GM18907 (cell line): ENCODE results near the gene RABL6.
"Not testable (repeated sequence)": the region's sequence is repeated elsewhere in the genome, so short reads cannot be mapped to it uniquely, and the experiment has no call there.

Experiments
- ATAC-seq: cut with Tn5 transposase; IDR thresholded peaks from one replicate; pipeline ENCODE4 v1.9.1; 2021; ENCODE audit warnings: mild to moderate bottlenecking, moderate library complexity; ENCODE audit not compliant: unreplicated experiment

RABL6 gene

GRCh38 chr9:136856079-136856476 lies 48.3 kb downstream of the RABL6 start:
- ATAC-seq = no peak

- no peak for ATAC-seq
Measured at GRCh38 chr9:136856541-136857141, 48.9 kb downstream of the RABL6 start.

GRCh38 chr9:136857166-136857565 lies 49.4 kb downstream of the RABL6 start:
- ATAC-seq = no peak

GRCh38 chr9:136857581-136858412 lies 50.0 kb downstream of the RABL6 start:
- no peak for ATAC-seq

- ATAC-seq = no peak
Measured at GRCh38 chr9:136858452-136858843, 50.7 kb downstream of the RABL6 start.

- no peak for ATAC-seq
Measured at GRCh38 chr9:136858844-136859757, 51.4 kb downstream of the RABL6 start.

GRCh38 chr9:136860529-136860928 lies 52.8 kb downstream of the RABL6 start:
- no peak for ATAC-seq

- no peak for ATAC-seq
Measured at GRCh38 chr9:136860933-136861873, 53.5 kb downstream of the RABL6 start.

GRCh38 chr9:136861874-136862457 lies 54.2 kb downstream of the RABL6 start:
- no peak for ATAC-seq

- ATAC-seq = no peak
Measured at GRCh38 chr9:136862849-136863622, 55.3 kb downstream of the RABL6 start.

GRCh38 chr9:136863623-136864273 lies 56.0 kb downstream of the RABL6 start:
- no peak for ATAC-seq

GRCh38 chr9:136865041-136865767 lies 57.5 kb downstream of the RABL6 start:
- no peak for ATAC-seq

- no peak for ATAC-seq
Measured at GRCh38 chr9:136865768-136866103, 58.0 kb downstream of the RABL6 start.

GRCh38 chr9:136866898-136867421 lies 59.2 kb downstream of the RABL6 start:
- not testable (repeated sequence) for ATAC-seq

- no peak for ATAC-seq
Measured at GRCh38 chr9:136867480-136867879, 59.7 kb downstream of the RABL6 start.

GRCh38 chr9:136867917-136868316 lies 60.2 kb downstream of the RABL6 start:
- ATAC-seq = no peak

GRCh38 chr9:136868644-136869043 lies 60.9 kb downstream of the RABL6 start:
- no peak for ATAC-seq

- not testable (repeated sequence) for ATAC-seq
Measured at GRCh38 chr9:136869611-136870010, 61.9 kb downstream of the RABL6 start.
